RCC 7860 (cell line): Measurements from ENCODE around the gene ZNF282.

Source experiments
- DNase-seq: peaks from one replicate; pipeline ENCODE4 v3.0.0-alpha.2; 2015; ENCODE audit warnings: low spot score
- FAIRE-seq: peaks from 2 replicates; lab custom pipeline; 2012; peaks lifted over from hg19 to GRCh38; lab: Jason Lieb, UNC

Gene ZNF282

GRCh38 chr7:149195180-149196150 is at the start of gene ZNF282:
Gene ZNF282, plus strand, starts transcription at chr7:149195546. Its CDS starts 44 bp downstream, at chr7:149195590.
- DNase-seq (peak; percentile 88), FAIRE-seq (peak; percentile 42)

DNA sequence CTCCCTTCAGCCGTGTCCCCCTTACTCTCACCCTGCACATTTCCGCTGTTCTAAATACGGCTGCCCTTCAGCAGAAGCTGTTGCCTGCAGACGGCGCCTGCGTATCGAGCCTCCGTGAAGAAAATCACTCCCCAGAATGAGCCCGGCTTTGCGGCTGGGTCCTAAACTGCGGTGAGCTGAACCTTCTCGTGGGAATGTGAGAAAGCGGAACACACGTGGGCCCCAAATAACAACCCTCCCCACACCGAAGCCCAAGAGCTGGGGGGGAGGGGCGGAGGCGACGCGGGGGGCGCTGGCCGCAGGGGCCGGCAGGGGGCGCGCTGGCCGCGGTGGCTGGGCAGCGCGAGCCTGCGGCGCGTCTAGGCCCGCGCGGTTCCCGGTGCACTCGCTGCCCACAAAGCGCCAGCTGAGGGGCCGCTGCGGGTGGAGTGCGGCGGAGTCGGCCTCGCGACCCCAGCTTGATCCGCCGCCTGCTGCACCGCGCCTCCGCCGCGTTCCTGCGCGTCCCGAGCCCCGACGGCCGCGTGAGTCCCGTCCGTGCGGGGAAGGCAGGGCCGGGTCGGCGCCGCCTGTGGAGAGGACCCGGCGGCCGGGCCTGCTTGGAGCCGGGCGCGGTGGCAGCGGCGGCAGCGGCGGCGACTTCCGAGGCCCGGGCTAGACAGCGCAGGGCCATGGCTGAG is 48.1 kb upstream of the ZNF282 start, which contains the start of gene ZNF398:
TSS of gene ZNF398 (plus strand) at position 382 of the 680 bp plus-strand sequence. CDS start at position 672, 290 bp downstream.
- no peak for FAIRE-seq
- DNase-seq = peak; percentile 55

GRCh38 chr7:149147752-149148653 is 47.3 kb upstream of the ZNF282 start:
- no peak for FAIRE-seq
- DNase-seq = peak; percentile 35

DNA sequence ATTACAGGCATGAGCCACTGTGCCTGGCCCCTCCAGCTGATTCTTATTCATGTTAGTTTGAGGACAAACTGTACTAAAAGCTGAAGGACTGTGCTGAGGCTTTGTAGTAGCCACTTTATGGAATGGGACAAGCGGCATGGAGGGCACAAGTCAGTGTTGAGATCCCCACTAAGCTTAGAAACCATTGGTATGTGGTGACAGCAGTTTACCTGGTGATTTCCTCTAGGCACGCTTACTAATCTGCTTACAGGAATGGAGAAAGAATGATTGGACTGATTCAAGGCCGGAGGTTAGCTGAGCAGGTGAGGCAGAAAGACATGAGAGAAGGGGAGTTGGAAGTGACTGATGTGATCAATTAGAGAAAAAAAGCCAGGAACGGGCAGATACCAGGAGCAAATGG is 44.4 kb upstream of the ZNF282 start:
- no peak for DNase-seq
- FAIRE-seq = no peak

DNA sequence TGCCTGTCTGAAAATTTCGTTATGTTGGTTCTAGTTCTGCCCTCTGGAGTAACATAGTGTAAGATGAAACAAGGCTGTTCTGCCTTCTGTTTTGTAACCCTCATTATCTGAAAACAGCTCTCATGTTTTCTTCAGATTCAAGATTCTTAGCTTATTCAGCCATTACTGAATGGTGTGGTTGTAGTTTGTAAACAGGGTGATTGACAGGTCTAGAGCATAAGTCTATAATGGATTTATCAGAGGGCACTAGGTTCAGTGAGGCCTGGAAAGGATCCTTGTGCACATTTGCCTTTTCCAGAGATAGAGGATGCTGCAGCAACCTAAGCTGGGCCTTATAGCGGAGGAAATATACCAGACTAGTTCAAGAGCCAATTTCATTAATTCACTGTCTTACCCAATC is 42.0 kb upstream of the ZNF282 start:
- DNase-seq (no peak), FAIRE-seq (no peak)

DNA sequence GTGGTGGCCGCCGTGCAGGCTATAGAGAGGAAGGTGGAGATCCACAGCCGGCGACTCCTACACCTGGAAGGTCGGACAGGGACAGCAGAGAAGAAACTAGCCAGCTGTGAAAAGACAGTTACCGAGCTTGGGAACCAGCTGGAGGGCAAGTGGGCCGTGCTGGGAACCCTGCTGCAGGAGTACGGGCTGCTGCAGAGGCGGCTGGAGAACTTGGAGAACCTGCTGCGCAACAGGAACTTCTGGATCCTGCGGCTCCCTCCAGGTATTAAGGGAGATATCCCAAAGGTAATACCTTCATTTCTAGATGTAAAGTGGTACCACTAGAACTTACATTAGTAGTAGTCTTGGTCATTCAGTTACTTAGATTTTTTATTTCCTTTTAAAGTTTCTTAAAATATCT is 41.3 kb upstream of the ZNF282 start:
- no peak for DNase-seq
- FAIRE-seq = no peak

DNA sequence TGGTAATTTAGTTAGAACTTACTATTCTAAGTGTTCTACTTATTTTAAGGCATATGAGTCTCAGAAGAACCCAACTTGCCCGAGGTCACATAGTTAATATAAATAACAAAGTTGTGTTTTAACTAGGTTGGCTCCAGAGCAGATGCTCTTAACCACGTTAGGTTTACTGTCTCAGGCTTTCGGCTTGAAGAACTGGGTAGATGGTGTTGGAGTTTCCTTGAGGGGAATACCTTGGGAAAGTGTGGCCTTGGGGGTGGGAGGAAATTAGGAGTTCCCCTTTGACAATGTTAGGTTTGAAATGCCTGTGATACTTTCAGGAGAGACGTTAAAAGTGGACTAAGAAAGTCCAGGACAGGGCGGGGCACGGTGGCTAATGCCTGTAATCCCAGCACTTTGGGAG is 38.4 kb upstream of the ZNF282 start:
- DNase-seq (no peak), FAIRE-seq (no peak)

DNA sequence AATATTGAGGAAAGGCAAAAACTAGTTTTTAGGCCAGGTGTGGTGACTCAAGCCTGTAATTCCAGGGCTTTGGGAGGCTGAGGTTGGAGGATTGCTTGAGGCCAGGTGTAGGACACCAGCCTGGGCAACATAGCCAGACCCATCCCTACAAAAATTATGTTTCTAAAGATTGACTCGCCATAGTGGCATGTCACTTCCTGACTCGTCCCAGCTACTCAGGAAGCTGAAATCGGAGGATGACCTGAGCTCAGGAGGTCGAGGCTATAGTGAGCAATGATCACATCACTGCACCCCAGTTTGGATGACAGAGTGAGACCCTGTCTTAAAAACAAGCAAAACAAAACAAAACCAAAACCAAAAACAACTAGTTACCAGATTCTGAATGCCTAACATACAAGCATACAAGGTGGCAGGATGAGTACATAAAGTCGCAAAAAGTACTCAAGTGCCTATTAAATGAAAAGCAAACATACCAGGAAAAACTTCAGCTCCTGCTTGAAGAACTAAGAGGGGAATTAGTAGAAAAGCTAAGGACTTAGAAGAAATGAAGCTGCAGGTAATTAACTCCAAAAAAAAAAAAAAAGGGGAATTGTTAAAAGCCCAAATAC is 34.0 kb upstream of the ZNF282 start:
- peak; percentile 54 for DNase-seq

GRCh38 chr7:149166142-149166541 is 29.2 kb upstream of the ZNF282 start:
- FAIRE-seq (no peak), DNase-seq (no peak)

More for the DNA sequence above, 34.0 kb upstream of the ZNF282 start:
- FAIRE-seq = no peak

DNA sequence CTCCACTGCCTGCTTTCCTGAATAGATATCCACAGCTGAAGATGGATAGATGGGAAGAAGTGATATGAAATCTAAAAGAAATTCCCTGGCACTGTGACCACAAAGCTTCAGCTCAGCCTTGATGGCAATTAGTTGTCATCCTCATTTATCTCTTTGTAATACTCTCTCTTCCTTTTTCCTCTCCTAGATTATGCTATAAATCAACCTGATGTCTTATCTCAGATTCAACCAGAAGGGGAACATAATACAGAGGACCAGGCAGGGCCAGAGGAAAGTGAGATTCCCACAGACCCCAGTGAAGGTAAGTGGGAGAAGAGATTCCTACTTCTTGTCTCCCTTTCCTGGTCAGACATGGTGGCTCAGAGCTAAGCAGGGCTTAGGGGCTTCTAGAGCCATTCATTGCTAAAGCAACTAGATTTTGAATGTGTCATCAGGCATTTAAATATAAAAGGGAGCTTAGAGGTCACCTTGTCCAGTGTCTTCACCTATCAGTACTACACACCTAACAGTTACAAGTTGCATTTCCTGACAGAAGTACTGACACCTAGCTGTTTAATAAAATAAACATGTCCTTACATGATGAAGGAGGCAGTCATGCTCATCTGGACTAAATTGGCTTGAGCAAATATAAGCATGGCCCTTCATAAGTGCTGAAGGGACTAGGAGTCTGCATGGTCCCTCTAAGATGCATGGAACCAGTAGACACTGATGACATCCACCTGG is 28.6 kb upstream of the ZNF282 start:
- FAIRE-seq = no peak

DNA sequence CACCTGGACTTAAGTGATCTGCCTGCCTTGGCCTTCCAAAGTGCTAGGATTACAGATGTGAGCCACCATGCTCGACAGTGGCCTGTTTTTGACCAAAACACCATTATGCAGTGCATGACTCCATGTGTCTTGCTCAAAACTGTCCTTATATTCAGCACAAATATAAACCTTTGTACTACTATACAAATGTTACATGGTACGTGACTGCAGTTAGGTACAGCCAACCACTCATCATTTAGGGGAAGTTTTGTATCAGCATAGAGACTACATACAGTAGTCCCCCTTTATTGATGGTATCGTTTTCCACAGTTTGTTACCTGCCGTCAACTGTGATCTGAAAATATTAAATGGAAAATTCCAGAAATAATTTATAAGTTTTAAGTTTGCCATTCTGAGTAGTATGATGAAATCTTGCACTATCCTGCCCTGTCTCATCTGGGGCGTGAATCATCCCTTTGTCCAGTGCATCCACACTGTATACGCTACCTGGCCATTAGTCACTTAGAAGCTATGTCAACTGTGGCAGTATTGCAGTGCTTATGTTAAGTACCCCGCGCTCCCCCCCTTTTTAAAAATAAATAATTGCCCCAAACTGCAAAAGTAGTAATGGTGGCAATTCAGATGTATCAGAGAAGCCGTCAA is 23.3 kb upstream of the ZNF282 start:
- FAIRE-seq = peak; percentile 70
- DNase-seq = peak; percentile 71

More for the DNA sequence above, 28.6 kb upstream of the ZNF282 start:
- DNase-seq = no peak

- FAIRE-seq = no peak
Observed at GRCh38 chr7:149172534-149172920, 22.8 kb upstream of the ZNF282 start.

DNA sequence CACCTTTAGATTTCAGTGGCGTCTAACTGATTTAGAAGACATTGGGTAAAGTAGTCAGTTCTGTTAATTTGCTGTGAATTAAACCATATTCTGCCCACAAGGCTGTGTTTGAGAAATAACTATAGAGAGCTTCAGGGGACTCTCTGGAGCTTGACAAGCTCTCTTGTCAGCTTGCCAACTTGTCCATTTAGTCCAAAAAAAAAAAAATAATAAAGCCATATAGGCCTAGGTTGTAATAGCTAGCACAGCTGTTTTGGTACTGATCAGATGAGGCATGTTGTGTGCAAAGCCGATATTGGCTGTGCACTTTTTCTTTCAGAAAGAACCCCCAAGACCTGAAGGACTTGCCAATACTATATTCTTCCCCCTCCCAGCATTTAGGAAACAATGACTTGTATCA is 20.2 kb upstream of the ZNF282 start:
- FAIRE-seq (no peak), DNase-seq (no peak)

More at GRCh38 chr7:149172534-149172920, 22.8 kb upstream of the ZNF282 start:
- DNase-seq = no peak

DNA sequence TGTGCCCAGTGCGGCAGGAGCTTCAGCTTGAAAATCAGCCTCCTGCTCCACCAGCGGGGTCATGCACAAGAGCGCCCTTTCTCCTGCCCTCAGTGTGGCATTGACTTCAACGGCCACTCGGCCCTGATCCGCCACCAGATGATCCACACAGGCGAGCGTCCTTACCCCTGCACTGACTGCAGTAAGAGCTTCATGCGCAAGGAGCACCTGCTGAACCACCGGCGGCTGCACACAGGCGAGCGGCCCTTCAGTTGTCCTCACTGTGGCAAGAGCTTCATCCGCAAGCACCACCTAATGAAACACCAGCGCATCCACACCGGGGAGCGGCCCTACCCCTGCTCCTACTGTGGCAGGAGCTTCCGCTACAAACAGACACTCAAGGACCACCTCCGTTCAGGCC is 16.1 kb upstream of the ZNF282 start:
- FAIRE-seq = no peak
- DNase-seq = no peak

GRCh38 chr7:149180722-149181449 is 14.5 kb upstream of the ZNF282 start:
- no peak for DNase-seq
- no peak for FAIRE-seq

DNA sequence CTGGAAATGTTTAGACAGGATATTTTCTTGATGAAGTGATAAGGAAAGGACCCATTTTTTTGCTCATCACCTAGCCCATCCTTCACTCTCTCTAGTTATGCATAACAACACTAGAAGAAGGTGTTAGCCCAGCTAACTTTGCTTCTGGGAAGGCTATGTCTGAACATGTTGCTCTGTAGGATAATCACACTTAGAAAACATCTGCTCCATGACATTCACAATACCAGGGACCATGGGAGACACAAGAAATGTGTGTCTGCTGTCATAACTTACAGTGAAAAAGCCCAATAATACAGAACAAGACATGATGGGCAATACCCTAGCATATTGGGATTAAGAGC is 13.9 kb upstream of the ZNF282 start:
- DNase-seq (no peak), FAIRE-seq (no peak)

GRCh38 chr7:149184274-149184673 is 11.1 kb upstream of the ZNF282 start:
- FAIRE-seq (no peak), DNase-seq (no peak)

DNA sequence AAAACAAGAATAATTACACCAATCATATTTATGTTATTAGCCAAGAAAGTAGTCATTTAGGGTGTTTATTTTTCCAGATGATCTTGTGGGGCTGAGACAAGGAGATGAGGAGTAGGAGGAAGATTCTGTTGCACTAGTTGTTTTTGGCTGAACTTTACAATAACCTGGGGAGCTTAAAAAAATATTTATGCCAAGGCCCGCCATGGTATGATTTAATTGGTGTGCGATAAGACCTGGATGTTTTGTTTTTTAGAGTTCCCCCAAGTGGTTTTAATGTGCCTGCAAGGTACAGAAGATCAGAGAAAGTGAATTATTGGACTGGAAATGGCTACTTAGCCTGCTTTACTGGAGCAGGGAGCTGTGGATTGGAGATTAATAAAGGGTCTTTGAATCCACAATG is 7.1 kb upstream of the ZNF282 start:
- no peak for FAIRE-seq

More for the DNA sequence above, 7.1 kb upstream of the ZNF282 start:
- no peak for DNase-seq
